K562 (cell line): ENCODE measurements around the gene RHOF. TPM values are rescaled to one million over a fixed set of nuclear protein-coding genes. Genes with fewer than 3 reads are reported as not detected.

Source experiments
- ATAC-seq: fragments of 200-7000 bp; cut with Tn5 transposase; 3 replicates; pipeline ENCODE4 v1.9.1; 2020; ENCODE audit warnings: moderate library complexity
- BruUV-seq: library from RNA; stranded (reverse); fragments of 400-500 nt; replicated peaks from 2 replicates; lab custom pipeline; 2021; lab: Mats Ljungman, UMichigan
- CTCF ChIA-PET: fragments of 300-600 bp; formaldehyde crosslinking; extraction: SDS; loops from one replicate; lab custom pipeline; 2021; ENCODE audit warnings: low intra/inter-chr PET ratio; lab: Yijun Ruan, JAX
- POLR2A ChIA-PET: fragments of 300-600, 350-650 bp; sonication (Branson Sonifier 250); formaldehyde crosslinking; extraction: SDS; loops from one replicate; lab custom pipeline; 2021; ENCODE audit warnings: antibody characterized with exemption, inconsistent platforms; lab: Yijun Ruan, JAX
- DNase-seq, 4 experiments: peaks; one replicate each; pipeline versions ENCODE4 v3.0.0 to v3.0.0-alpha.2; 2011 to 2018; ENCODE audit warnings: low spot score in 3 of 4, mixed read lengths in 3 of 4; ENCODE audit errors: extremely low read depth in 1 of 4
- FAIRE-seq: peaks from 2 replicates; lab custom pipeline; 2011; peaks lifted over from hg19 to GRCh38; lab: Jason Lieb, UNC
- H2AFZ ChIP-seq: 2 replicates; pipeline ENCODE4 v1.6.0; 2011; ENCODE audit warnings: low read depth, low read length, control low read depth, inconsistent platforms
- H3K27ac ChIP-seq: fragments of 200-600 bp; 3 replicates; pipeline ENCODE4 v1.8.0; 2011; ENCODE audit warnings: low read depth, mild to moderate bottlenecking, control low read depth, inconsistent platforms, low read length, moderate library complexity, mixed read lengths; ENCODE audit errors: extremely low read depth
- H3K27me3 ChIP-seq, 2 experiments: fragments of 300-600 bp in 1 of 2; 2 replicates in 1 of 2; 3 replicates in 1 of 2; pipeline versions ENCODE4 v1.6.0 to v1.8.0; 2011; ENCODE audit warnings: inconsistent platforms in 2 of 2, low read length in 2 of 2, mild to moderate bottlenecking in 1 of 2, mixed read lengths in 1 of 2, moderate library complexity in 1 of 2; ENCODE audit not compliant: control insufficient read depth in 2 of 2, insufficient read depth in 2 of 2
- H3K36me3 ChIP-seq: fragments of 300-600 bp; 3 replicates; pipeline ENCODE4 v1.8.0; 2011; ENCODE audit warnings: mild to moderate bottlenecking, low read length, inconsistent platforms; ENCODE audit not compliant: control insufficient read depth, insufficient read depth
- H3K4me1 ChIP-seq, 2 experiments: fragments of 200-600 bp in 1 of 2; replicated peaks in 1 of 2; 2 replicates in 1 of 2; 3 replicates in 1 of 2; pipeline versions ENCODE4 v1.5.1 to v1.8.0; 2011; ENCODE audit warnings: inconsistent platforms in 2 of 2, low read length in 2 of 2, mild to moderate bottlenecking in 1 of 2, mixed read lengths in 1 of 2, moderate library complexity in 1 of 2; ENCODE audit not compliant: control insufficient read depth in 2 of 2, insufficient read depth in 2 of 2
- H3K4me2 ChIP-seq: 2 replicates; pipeline ENCODE4 v1.6.1; 2011; ENCODE audit warnings: low read length, control low read depth, inconsistent platforms, mixed read lengths; ENCODE audit not compliant: insufficient read depth
- H3K4me3 ChIP-seq: fragments of 200-600 bp; sonication (generic), shearing (Covaris generic); 2 replicates; pipeline ENCODE4 v1.5.1; 2016; ENCODE audit warnings: control low read depth, inconsistent platforms
- H3K79me2 ChIP-seq: fragments of 200-600 bp; 3 replicates; pipeline ENCODE4 v1.8.0; 2011; ENCODE audit warnings: low read length, inconsistent platforms; ENCODE audit not compliant: control insufficient read depth, insufficient read depth
- H3K9ac ChIP-seq, 2 experiments: 2 replicates each; pipeline versions ENCODE4 v1.6.0 to v1.6.1; 2011; ENCODE audit warnings: low read depth in 2 of 2, low read length in 2 of 2, control low read depth in 1 of 2, inconsistent platforms in 1 of 2, mild to moderate bottlenecking in 1 of 2, mixed read lengths in 1 of 2; ENCODE audit not compliant: insufficient read depth in 1 of 2
- H3K9me1 ChIP-seq: one replicate; pipeline ENCODE4 v1.6.0; 2011; ENCODE audit warnings: inconsistent platforms, mild to moderate bottlenecking, low read length, moderate library complexity; ENCODE audit not compliant: control insufficient read depth, insufficient read depth
- H3K9me3 ChIP-seq: replicated peaks from 2 replicates; pipeline ENCODE4 v1.5.1; 2011; ENCODE audit warnings: low read depth, low read length, inconsistent platforms; ENCODE audit not compliant: control insufficient read depth, insufficient read depth
- H4K20me1 ChIP-seq: replicated peaks from 2 replicates; pipeline ENCODE4 v1.6.1; 2011; ENCODE audit warnings: low read length, inconsistent platforms, mixed read lengths; ENCODE audit not compliant: control insufficient read depth, insufficient read depth
- BHLHE40 ChIP-seq: IDR thresholded peaks from 2 replicates; pipeline ENCODE4 v1.6.1; 2011; ENCODE audit warnings: low read length, improper control_type of control experiment
- CXXC5 ChIP-seq: fragments of 250-450 bp; sonication (Bioruptor Pico); IDR thresholded peaks from 2 replicates; pipeline ENCODE4 v1.8.0; 2022; ENCODE audit warnings: inconsistent platforms, mild to moderate bottlenecking, moderate library complexity
- E2F6 ChIP-seq, 2 experiments: IDR thresholded peaks; 2 replicates each; pipeline ENCODE4 v1.6.1; 2011; ENCODE audit warnings: borderline replicate concordance in 1 of 2, control low read depth in 1 of 2, low read depth in 1 of 2, low read length in 1 of 2, mild to moderate bottlenecking in 1 of 2, mixed read lengths in 1 of 2, moderate library complexity in 1 of 2; ENCODE audit not compliant: insufficient read depth in 1 of 2, insufficient read length in 1 of 2, poor library complexity in 1 of 2, severe bottlenecking in 1 of 2; ENCODE audit errors: extremely low read depth in 1 of 2
- ETV5 ChIP-seq: sonication (generic); formaldehyde crosslinking; IDR thresholded peaks from 2 replicates; pipeline ENCODE4 v1.4.0; 2020; ENCODE audit warnings: low read depth, mild to moderate bottlenecking, missing genetic modification reagents
- GABPB2 ChIP-seq: fragments of 250-450 bp; sonication (Bioruptor Pico); conservative IDR thresholded peaks from 2 replicates; pipeline ENCODE4 v1.5.1; 2021; ENCODE audit warnings: mild to moderate bottlenecking
- ILF3 ChIP-seq: fragments of 450-650 bp; IDR thresholded peaks from 2 replicates; pipeline ENCODE4 v1.6.1; 2018; ENCODE audit warnings: antibody characterized with exemption, mild to moderate bottlenecking, moderate library complexity, borderline replicate concordance
- L3MBTL2 ChIP-seq: fragments of 450-650 bp; IDR thresholded peaks from 2 replicates; pipeline ENCODE4 v1.6.1; 2016; ENCODE audit warnings: mild to moderate bottlenecking, moderate library complexity
- MAX ChIP-seq: sonication (generic); formaldehyde crosslinking; IDR thresholded peaks from 2 replicates; pipeline ENCODE4 v1.9.0; 2022; ENCODE audit warnings: mild to moderate bottlenecking, missing genetic modification reagents
- MIER1 ChIP-seq: fragments of 450-650 bp; IDR thresholded peaks from 2 replicates; pipeline ENCODE4 v1.6.1; 2016; ENCODE audit warnings: antibody characterized with exemption, mild to moderate bottlenecking, low read depth
- NFRKB ChIP-seq: fragments of 450-650 bp; IDR thresholded peaks from 2 replicates; pipeline ENCODE4 v1.6.1; 2016; ENCODE audit warnings: low read depth
- SMARCA5 ChIP-seq: fragments of 450-650 bp; IDR thresholded peaks from 2 replicates; pipeline ENCODE4 v1.6.1; 2016
- ZBTB1 ChIP-seq: sonication (generic); formaldehyde crosslinking; IDR thresholded peaks from 2 replicates; pipeline ENCODE4 v1.8.1; 2023; ENCODE audit warnings: missing genetic modification reagents, low read depth, mild to moderate bottlenecking, borderline replicate concordance
- ZBTB33 ChIP-seq: sonication (generic); formaldehyde crosslinking; IDR thresholded peaks from 2 replicates; pipeline ENCODE4 v1.8.1; 2023; ENCODE audit warnings: mild to moderate bottlenecking, missing genetic modification reagents
- ZFP36 ChIP-seq: fragments of 150-350 bp; IDR thresholded peaks from 2 replicates; pipeline ENCODE4 v1.6.1; 2018; ENCODE audit warnings: low read length, low read depth; ENCODE audit not compliant: partially characterized antibody
- ZFX ChIP-seq: sonication (generic); formaldehyde crosslinking; IDR thresholded peaks from 2 replicates; pipeline ENCODE4 v1.8.0; 2022; ENCODE audit warnings: mild to moderate bottlenecking, missing genetic modification reagents, moderate library complexity
- ZNF165 ChIP-seq: fragments of 250-450 bp; sonication (Bioruptor Pico); IDR thresholded peaks from 2 replicates; pipeline ENCODE4 v1.4.0; 2020; ENCODE audit warnings: borderline replicate concordance
- WGBS: fragments of 100-300 bp; shearing (Covaris generic); methylation state at CpG from one replicate; pipeline ENCODE4 v1.1.6; 2016; ENCODE audit warnings: low coverage, mixed read lengths; ENCODE audit not compliant: insufficient coverage; ENCODE audit errors: missing lambda C conversion rate; 5-methylcytosine and 5-hydroxymethylcytosine counted together
- in situ Hi-C: fragments of 300-500 bp; cut with MboI; formaldehyde crosslinking; loops from 4 replicates; pipeline ENCODE4 v1.15.0; 2018; ENCODE audit warnings: inconsistent platforms, mixed read lengths
- intact Hi-C: fragments of 100-400 bp; cut with micrococcal nuclease; formaldehyde crosslinking; loops from 2 replicates; pipeline ENCODE4 v1.14.2; 2022
- polyA plus RNA-seq, 8 experiments: library from polyadenylated mRNA; depleted of rRNA in 4 of 8; stranded (reverse) in 5 of 8; unstranded in 3 of 8; fragments of >200 nt; fragmentation: Nextera tagmentation in 2 of 8; fragmentation: Illumina TruSeq in 1 of 8; extraction: Ambion mirVana in 2 of 8; extraction: Trizol in 1 of 8; gene quantifications; 2 replicates each; pipeline versions ENCODE4 v1.2.1 to v1.2.3, GENCODE V29; 2011 to 2014; ENCODE audit warnings: inconsistent platforms in 1 of 8, missing spikeins in 1 of 8
- total RNA-seq, 7 experiments: library from RNA; depleted of rRNA in 6 of 7; stranded (reverse); fragments of >200 nt in 6 of 7; fragmentation: Illumina TruSeq in 2 of 7; extraction: Trizol in 2 of 7; gene quantifications; 2 replicates each; pipeline versions ENCODE4 v1.2.1 to v1.2.3, GENCODE V29; 2011 to 2021; ENCODE audit warnings: low replicate concordance in 1 of 7

RHOF gene
- total and polyA plus RNA-seq, 9 of the 15 experiments (the other 6 are each of a cell fraction or from before 2014, with no cell fraction given) = 0.13 to 10.1 (median 4.0) TPM

GRCh38 chr12:121789233-121789781 is 4.2 kb downstream of the RHOF start:
- Histone ChIP-seq H3K4me3 (no peak overlapping the region), H3K9ac (peak overlapping the region in 1 of 2 experiments; percentile 80; a peak in 1 of 4 replicates)
- POLR2A ChIA-PET = interaction anchor here (0.7 to 0.9 kb wide), 2 partner anchors 13 to 236 kb away, joined by 3 to 4 read pairs; no protein-coding TSS in a partner anchor

More at GRCh38 chr12:121789233-121789781, 4.2 kb downstream of the RHOF start:
- FAIRE-seq (no peak), DNase-seq (no peak), ATAC-seq (no peak)
- H3K9me3 ChIP-seq = no peaks in the 10 kb centered on the region
- BruUV-seq = no TSS peak
- no peaks in the 10 kb centered on the region for H3K9me1 ChIP-seq
- H3K27ac ChIP-seq = no peak overlapping the region
- H4K20me1 ChIP-seq = 0 out of 2 replicates have a peak, but pooled peaks cover 5% of the 10 kb centered on the region
- intact Hi-C loops = no loop called here
- CTCF ChIA-PET = interaction anchor here (1.2 kb wide), 1 partner anchor 92 kb away, joined by 3 read pairs; no protein-coding TSS in a partner anchor
- no peaks in the 10 kb centered on the region for H3K36me3 ChIP-seq
- in situ Hi-C loops = no loop called here
- WGBS = 69% methylated on average over 13 of the region's 13 CpGs
- TF ChIP-seq MAX (CRISPR knock-in tag) (0 out of 2 replicates have a peak, but pooled peaks have one; percentile 22), GABPB2 (CRISPR knock-in tag) (no peak), BHLHE40 (peak; percentile 58), CXXC5 (CRISPR knock-in tag) (no peak), SMARCA5 (no peak), MIER1 (no peak), ZBTB1 (no peak), ETV5 (CRISPR knock-in tag) (no peak), L3MBTL2 (no peak), E2F6 (IDR thresholded peaks at IDR 0.05; ENCODE audit: borderline replicate concordance in 1 of 2, extremely low read depth in 1 of 2, insufficient read depth in 1 of 2, insufficient read length in 1 of 2, low read depth in 1 of 2, low read length in 1 of 2, poor library complexity in 1 of 2, severe bottlenecking in 1 of 2) (peak in 1 of 2 experiments; percentile 26), NFRKB (no peak), ZFX (CRISPR knock-in tag) (no peak), ZBTB33 (peak; percentile 19; the same call in 1 of the 2 replicates), ILF3 (no peak), ZNF165 (CRISPR knock-in tag) (no peak), ZFP36 (no peak)
- H3K4me2 ChIP-seq = no peak overlapping the region
- H3K79me2 ChIP-seq = no peaks in the 10 kb centered on the region
- no peaks in the 10 kb centered on the region for H3K27me3 ChIP-seq
- peaks cover under 1 to 43% of the 10 kb centered on the region in 2 experiments; a peak in 4 of 5 replicates for H3K4me1 ChIP-seq
- no peak overlapping the region for H2AFZ ChIP-seq
